ENCODE measurements around the gene GRB10. TPM values are rescaled to one million over a fixed set of nuclear protein-coding genes. Genes with fewer than 3 reads are reported as not detected.

The GRB10 gene
- total and polyA plus RNA-seq, 9 donors = 10.0 to 93.3 (median 27.8) TPM

- H3K4me3 ChIP-seq = no peak overlapping the region
- H3K36me3 ChIP-seq = no peaks in the 10 kb centered on the region
- no peaks in the 10 kb centered on the region for H3K9me3 ChIP-seq
- TF ChIP-seq CTCF (IDR thresholded peaks at IDR 0.05) (no peak), POLR2A (IDR thresholded peaks at IDR 0.05) (no peak), EP300 (IDR thresholded peaks at IDR 0.05) (no peak)
- no peak overlapping the region for H3K27ac ChIP-seq
- intact Hi-C loops (cut with DNase I) = no loop called here
- DNase-seq = no peak
- no peaks in the 10 kb centered on the region for H3K27me3 ChIP-seq
- H3K4me1 ChIP-seq (ENCODE audit: insufficient read depth) = no peaks in the 10 kb centered on the region
- WGBS, 3 donors = 54 to 60% (median 54%) methylated on average over 11 of the region's 11 CpGs
Measured at GRCh38 chr7:50821457-50822008, 38.8 kb upstream of the GRB10 start.

GRCh38 chr7:50818324-50818723 lies 35.6 kb upstream of the GRB10 start:
- no peak for DNase-seq
- no peaks in the 10 kb centered on the region for H3K4me1 ChIP-seq (ENCODE audit: insufficient read depth)
- H3K4me3 ChIP-seq = no peak overlapping the region
- no peaks in the 10 kb centered on the region for H3K27me3 ChIP-seq
- H3K36me3 ChIP-seq = no peaks in the 10 kb centered on the region
- no peaks in the 10 kb centered on the region for H3K9me3 ChIP-seq
- TF ChIP-seq EP300 (IDR thresholded peaks at IDR 0.05) = no peak
- TF ChIP-seq CTCF (IDR thresholded peaks at IDR 0.05) = no peak
- TF ChIP-seq POLR2A (IDR thresholded peaks at IDR 0.05) = no peak
- 72 to 76% (median 75%) methylated on average over 6 of the region's 6 CpGs for WGBS, 3 donors
- intact Hi-C loops (cut with DNase I) = no loop called here
- no peak overlapping the region for H3K27ac ChIP-seq

GRCh38 chr7:50817561-50817960 lies 34.9 kb upstream of the GRB10 start:
- H3K4me3 ChIP-seq = no peak overlapping the region
- no peak overlapping the region for H3K27ac ChIP-seq
- intact Hi-C loops (cut with DNase I) = no loop called here
- no peaks in the 10 kb centered on the region for H3K36me3 ChIP-seq
- WGBS, 3 donors = 67 to 76% (median 72%) methylated on average over 1 of the region's 1 CpG
- no peaks in the 10 kb centered on the region for H3K9me3 ChIP-seq
- no peaks in the 10 kb centered on the region for H3K27me3 ChIP-seq
- DNase-seq = no peak
- no peaks in the 10 kb centered on the region for H3K4me1 ChIP-seq (ENCODE audit: insufficient read depth)
- no peak for TF ChIP-seq POLR2A (IDR thresholded peaks at IDR 0.05)
- TF ChIP-seq CTCF (IDR thresholded peaks at IDR 0.05) = no peak
- TF ChIP-seq EP300 (IDR thresholded peaks at IDR 0.05) = no peak

- no peak for TF ChIP-seq POLR2A (IDR thresholded peaks at IDR 0.05)
- TF ChIP-seq CTCF (IDR thresholded peaks at IDR 0.05) = no peak
- no peak for TF ChIP-seq EP300 (IDR thresholded peaks at IDR 0.05)
- no peaks in the 10 kb centered on the region for H3K4me1 ChIP-seq (ENCODE audit: insufficient read depth)
- no peaks in the 10 kb centered on the region for H3K9me3 ChIP-seq
- no peak overlapping the region for H3K27ac ChIP-seq
- H3K27me3 ChIP-seq = no peaks in the 10 kb centered on the region
- no peaks in the 10 kb centered on the region for H3K36me3 ChIP-seq
- DNase-seq = no peak
- intact Hi-C loops (cut with DNase I) = no loop called here
- no peak overlapping the region for H3K4me3 ChIP-seq
- 93 to 95% (median 94%) methylated on average over 3 of the region's 3 CpGs for WGBS, 3 donors
Measured at GRCh38 chr7:50815138-50815537, 32.4 kb upstream of the GRB10 start.

Measured in ovary (tissue), 9 donors.